ENCODE data around the gene CLCN1. TPM values are rescaled to one million over a fixed set of nuclear protein-coding genes. Genes with fewer than 3 reads are reported as not detected.

Gene CLCN1
- total RNA-seq, 1 experiment from 2014 or later = 0.13 TPM

- no peak for DNase-seq
- Histone ChIP-seq H3K4me1 (ENCODE audit: insufficient read depth, low read length) (no peaks in the 10 kb centered on the region), H3K27ac (ENCODE audit: insufficient read length, low read depth, low read length) (no peak overlapping the region), H3K23ac (ENCODE audit: insufficient read length, low read depth, low read length) (no peak overlapping the region), H3K18ac (ENCODE audit: insufficient read length, low read depth, low read length) (no peak overlapping the region), H2BK120ac (ENCODE audit: low read depth, low read length, poor library complexity, severe bottlenecking) (no peak overlapping the region), H2BK5ac (ENCODE audit: insufficient read length, low read length) (no peak overlapping the region), H4K8ac (replicated peaks; ENCODE audit: insufficient read length, low read depth, low read length) (no peak overlapping the region), H3K4ac (ENCODE audit: low read depth, low read length) (no peak overlapping the region), H3K79me1 (ENCODE audit: insufficient read depth, low read depth, low read length, poor library complexity, severe bottlenecking) (no peaks in the 10 kb centered on the region), H4K20me1 (ENCODE audit: control insufficient read depth, insufficient read depth, insufficient read length) (no peaks in the 10 kb centered on the region), H3K9ac (ENCODE audit: extremely low read depth, insufficient read length, low read length) (no peak overlapping the region), H2AFZ (ENCODE audit: low read length) (no peak overlapping the region), H3K79me2 (ENCODE audit: insufficient read depth, low read length) (no peaks in the 10 kb centered on the region), H2BK15ac (ENCODE audit: low read depth, low read length) (no peak overlapping the region), H3K9me3 (ENCODE audit: control insufficient read depth, low read depth, low read length) (no peaks in the 10 kb centered on the region), H2BK20ac (ENCODE audit: low read depth, low read length, poor library complexity, severe bottlenecking) (no peak overlapping the region), H4K91ac (ENCODE audit: insufficient read length, low read depth, low read length) (no peak overlapping the region), H2BK12ac (ENCODE audit: insufficient read length, low read depth, low read length) (no peak overlapping the region), H3K23me2 (ENCODE audit: insufficient read length, low read depth, low read length, poor library complexity, severe bottlenecking) (peaks cover 7% of the 10 kb centered on the region), H3K4me2 (ENCODE audit: insufficient read depth, insufficient read length, low read length) (peak overlapping the region; percentile 44), H3K56ac (ENCODE audit: insufficient read length, low read depth, low read length) (no peak overlapping the region), H4K5ac (ENCODE audit: insufficient read length, low read depth, low read length) (no peak overlapping the region), H3K27me3 (ENCODE audit: insufficient read depth, low read length) (peaks cover 6% of the 10 kb centered on the region; the same call in 1 of the 2 replicates), H3K14ac (ENCODE audit: insufficient read depth, low read length) (no peak overlapping the region), H3T11ph (ENCODE audit: low read length) (no peak overlapping the region), H2AK5ac (ENCODE audit: insufficient read length, low read length) (no peak overlapping the region)
- Mint-ChIP-seq H3K9me3 (no peaks in the 10 kb centered on the region), H3K36me3 (ENCODE audit: insufficient read depth in 1 of 3, low read depth in 3 of 3) (peaks cover 21 to 41% (median 34%) of the 10 kb centered on the region in 3 experiments), H3K27me3 (ENCODE audit: low read depth) (peaks cover 41% of the 10 kb centered on the region), H3K4me3 (peak overlapping the region; percentile 83 to 95), H3K4me1 (peaks cover 15 to 18% of the 10 kb centered on the region in 2 experiments), H3K27ac (peak overlapping the region in 2 of 3 experiments; percentile 23 to 60; a peak in 1 of 7 replicates)
- WGBS (ENCODE audit: extremely low coverage, insufficient read length, low lambda C conversion rate) = no CpG with 5 or more reads among the region's 19 CpGs
- no peak for TF ChIP-seq CTCF (conservative IDR thresholded peaks at IDR 0.05)
Measured at GRCh38 chr7:143360788-143361551, 45.1 kb downstream of the CLCN1 start.
